ENCODE data around the gene ADARB2. TPM values are rescaled to one million over a fixed set of nuclear protein-coding genes. Genes with fewer than 3 reads are reported as not detected.

Gene ADARB2
- polyA plus RNA-seq, 4 donors: 0.40 to 1.5 (median 0.91) TPM

- no peak for DNase-seq (ENCODE audit: low read depth in 4 of 4, low spot score in 3 of 4)
Measured at GRCh38 chr10:1645896-1646295, 91.4 kb downstream of the ADARB2 start.

GRCh38 chr10:1644191-1644711, 93.1 kb downstream of the ADARB2 start:
- no peak for DNase-seq (ENCODE audit: low read depth in 4 of 4, low spot score in 3 of 4)

GRCh38 chr10:1643908-1644179, 93.5 kb downstream of the ADARB2 start:
- DNase-seq (ENCODE audit: low read depth in 4 of 4, low spot score in 3 of 4): no peak

- peak; percentile 19 to 50 (median 44) for DNase-seq (ENCODE audit: low read depth in 4 of 4, low spot score in 3 of 4)
Measured at GRCh38 chr10:1643161-1643907, 94.0 kb downstream of the ADARB2 start.

GRCh38 chr10:1642600-1643160, 94.6 kb downstream of the ADARB2 start:
- no peak for DNase-seq (ENCODE audit: low read depth in 4 of 4, low spot score in 3 of 4)

- DNase-seq (ENCODE audit: low read depth in 4 of 4, low spot score in 3 of 4): no peak
Measured at GRCh38 chr10:1641402-1641801, 95.9 kb downstream of the ADARB2 start.

GRCh38 chr10:1638889-1639419, 98.4 kb downstream of the ADARB2 start:
- no peak for DNase-seq (ENCODE audit: low read depth in 4 of 4, low spot score in 3 of 4)

- no peak for DNase-seq (ENCODE audit: low read depth in 4 of 4, low spot score in 3 of 4)
Measured at GRCh38 chr10:1635340-1635739, 102.0 kb downstream of the ADARB2 start.

- no peak for DNase-seq (ENCODE audit: low read depth in 4 of 4, low spot score in 3 of 4)
Measured at GRCh38 chr10:1634239-1634638, 103.1 kb downstream of the ADARB2 start.

- no peak for DNase-seq (ENCODE audit: low read depth in 4 of 4, low spot score in 3 of 4)
Measured at GRCh38 chr10:1633783-1634182, 103.5 kb downstream of the ADARB2 start.

GRCh38 chr10:1632596-1632995, 104.7 kb downstream of the ADARB2 start:
- DNase-seq (ENCODE audit: low read depth in 4 of 4, low spot score in 3 of 4): no peak

- DNase-seq (ENCODE audit: low read depth in 4 of 4, low spot score in 3 of 4): no peak
Measured at GRCh38 chr10:1632141-1632540, 105.2 kb downstream of the ADARB2 start.

- no peak for DNase-seq (ENCODE audit: low read depth in 4 of 4, low spot score in 3 of 4)
Measured at GRCh38 chr10:1631282-1631681, 106.0 kb downstream of the ADARB2 start.

GRCh38 chr10:1630304-1630703, 107.0 kb downstream of the ADARB2 start:
- DNase-seq (ENCODE audit: low read depth in 4 of 4, low spot score in 3 of 4): no peak

GRCh38 chr10:1629326-1630198, 107.8 kb downstream of the ADARB2 start:
- DNase-seq (ENCODE audit: low read depth in 4 of 4, low spot score in 3 of 4): no peak

- DNase-seq (ENCODE audit: low read depth in 4 of 4, low spot score in 3 of 4): no peak
Measured at GRCh38 chr10:1628757-1629156, 108.6 kb downstream of the ADARB2 start.

GRCh38 chr10:1627945-1628344, 109.4 kb downstream of the ADARB2 start:
- no peak for DNase-seq (ENCODE audit: low read depth in 4 of 4, low spot score in 3 of 4)

- DNase-seq (ENCODE audit: low read depth in 4 of 4, low spot score in 3 of 4): no peak
Measured at GRCh38 chr10:1626835-1627234, 110.5 kb downstream of the ADARB2 start.

GRCh38 chr10:1626410-1626809, 110.9 kb downstream of the ADARB2 start:
- no peak for DNase-seq (ENCODE audit: low read depth in 4 of 4, low spot score in 3 of 4)

GRCh38 chr10:1625731-1626130, 111.6 kb downstream of the ADARB2 start:
- no peak for DNase-seq (ENCODE audit: low read depth in 4 of 4, low spot score in 3 of 4)

- DNase-seq (ENCODE audit: low read depth in 4 of 4, low spot score in 3 of 4): no peak
Measured at GRCh38 chr10:1625079-1625478, 112.2 kb downstream of the ADARB2 start.

Measured in left renal pelvis (tissue), 4 donors.